GM21367 (cell line): ENCODE results near the gene TTLL10.

Experiments
- ATAC-seq: cut with Tn5 transposase; IDR thresholded peaks from one replicate; pipeline ENCODE4 v1.9.1; 2021; ENCODE audit not compliant: unreplicated experiment

TTLL10 gene

DNA sequence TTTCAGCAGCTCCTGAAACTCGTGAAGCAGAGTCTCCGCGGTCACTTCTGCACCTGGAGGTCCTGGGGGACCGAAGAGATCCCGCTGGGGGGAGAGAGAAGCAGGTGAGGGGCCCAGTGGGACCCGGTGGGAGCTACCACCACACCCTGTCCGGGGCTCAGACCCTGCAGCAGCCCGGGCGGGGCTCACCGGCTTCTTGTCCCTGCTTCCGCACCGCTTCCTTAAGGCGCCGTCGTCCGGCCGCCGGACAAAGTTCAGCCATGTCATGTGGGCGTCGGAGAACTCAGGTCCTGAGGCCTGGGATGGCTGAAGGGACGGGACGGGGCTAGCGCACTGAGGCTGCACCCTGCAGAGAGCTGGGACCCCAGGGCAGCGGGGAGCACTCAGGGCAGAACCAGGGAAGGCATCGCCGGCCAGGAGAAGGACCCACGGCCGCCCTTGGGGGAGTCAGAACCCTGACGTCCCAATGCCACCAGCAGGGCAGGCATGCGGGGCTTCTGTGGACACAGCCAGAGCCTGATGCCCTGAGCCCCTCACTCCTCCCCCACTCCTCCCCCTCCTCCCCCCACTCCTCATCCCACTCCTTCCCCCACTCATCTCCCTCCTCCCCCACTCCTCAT, 70.6 kb downstream of the TTLL10 start:
- no peak for ATAC-seq

DNA sequence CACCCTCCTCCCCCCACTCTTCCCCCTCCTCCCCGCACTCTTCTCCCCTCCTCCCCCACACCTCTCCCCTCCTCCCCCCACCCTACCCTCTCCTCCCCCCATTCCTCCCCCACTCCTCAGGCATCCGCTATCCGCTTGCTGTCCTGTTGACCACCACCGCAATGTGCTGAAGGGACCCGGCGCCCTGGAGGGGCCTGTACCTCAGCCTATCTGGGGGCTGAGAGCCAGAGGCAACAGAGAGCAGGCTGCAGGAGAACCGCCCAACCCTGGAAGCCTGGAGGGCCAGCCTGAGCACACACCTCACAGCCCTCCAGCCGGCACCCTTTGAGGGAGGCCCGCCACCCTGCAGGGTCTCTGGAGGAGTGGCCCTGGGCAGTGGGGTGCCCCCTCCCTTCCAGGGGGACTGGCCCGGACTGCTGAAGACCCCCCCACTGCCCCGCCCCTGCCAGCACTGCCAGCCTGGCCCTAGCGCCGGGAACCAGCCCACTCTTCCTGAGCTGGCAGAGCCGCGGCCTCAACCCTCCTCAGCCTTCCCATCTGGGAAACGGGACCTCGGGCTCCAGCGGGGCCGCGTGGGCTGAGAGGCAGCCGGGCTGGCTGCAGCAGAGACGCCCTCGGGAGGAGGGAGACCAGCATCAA, 71.6 kb downstream of the TTLL10 start:
- no peak for ATAC-seq

DNA sequence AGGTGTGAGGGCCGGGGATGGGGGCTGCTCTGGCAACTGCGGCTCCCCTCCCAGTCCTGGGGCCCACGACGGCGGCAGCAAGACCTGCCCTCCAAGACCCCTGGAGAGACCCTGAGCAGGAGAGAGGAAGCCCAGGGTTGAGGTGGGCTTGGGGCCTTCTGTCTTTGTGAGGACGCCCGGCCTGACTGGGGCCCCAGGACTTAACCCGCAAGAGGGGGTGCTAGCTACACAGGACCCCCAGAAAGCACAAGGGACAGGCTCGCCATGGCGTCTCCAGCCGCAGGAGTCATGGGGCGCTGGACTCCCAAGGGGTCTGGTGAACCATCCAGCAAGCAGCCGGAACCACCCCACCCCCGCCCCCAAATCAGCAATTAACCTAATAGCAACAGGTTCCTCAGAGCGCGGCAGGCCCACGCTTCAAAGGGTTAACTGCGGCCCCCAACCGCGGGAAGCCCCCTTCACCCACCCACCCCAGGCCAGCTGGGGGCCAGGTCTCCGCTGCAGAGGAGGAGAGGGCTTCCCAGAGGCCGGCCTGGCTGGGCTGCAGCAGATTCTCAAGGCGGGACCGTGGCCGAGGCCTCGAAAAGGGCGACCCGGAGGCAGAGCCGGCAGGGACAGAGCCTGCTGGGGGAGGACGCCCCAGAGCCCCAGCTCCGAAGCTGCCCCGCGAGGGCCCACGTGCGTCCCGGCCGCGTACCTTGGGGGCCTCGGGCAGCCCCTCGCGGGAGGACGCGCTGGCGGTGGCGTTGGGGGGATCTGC, 72.3 kb downstream of the TTLL10 start:
- ATAC-seq = no peak

DNA sequence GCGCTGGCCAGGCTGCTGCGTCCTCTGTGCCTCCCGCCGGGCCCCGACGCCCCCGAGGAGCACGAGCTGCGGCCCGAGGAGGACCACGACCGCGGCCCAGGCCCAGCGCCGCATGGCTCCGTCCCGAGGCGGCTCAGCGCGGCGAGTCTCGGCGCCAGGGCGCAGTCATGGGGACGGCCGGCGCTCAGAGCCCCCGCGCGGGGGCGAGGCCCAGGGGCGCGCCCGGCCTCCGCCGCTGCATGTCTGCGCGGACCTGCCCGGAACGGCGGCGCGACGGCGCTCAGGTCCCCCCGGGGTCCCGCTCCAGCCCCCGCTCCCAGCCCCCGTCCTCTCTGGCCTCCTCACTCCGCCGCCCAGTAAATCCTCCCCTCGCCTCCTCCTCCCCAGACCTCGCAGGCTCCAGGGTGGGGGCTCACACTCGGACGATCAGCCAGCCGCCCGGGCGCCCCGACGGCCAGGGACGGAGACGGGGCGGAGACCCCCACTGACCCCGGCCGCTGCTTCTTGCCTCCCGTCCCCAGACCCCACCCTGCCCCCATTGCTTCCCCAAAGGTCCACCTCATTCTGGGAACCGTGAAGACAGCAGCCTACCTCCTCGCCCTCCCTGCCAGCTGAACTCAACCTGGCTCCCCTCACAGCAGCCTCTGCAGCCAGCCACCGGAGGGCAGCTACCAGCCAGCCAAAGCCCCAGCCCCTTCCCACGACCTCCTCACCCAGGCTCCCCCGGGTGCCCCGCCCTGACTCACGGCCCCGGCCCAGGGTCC, 73.1 kb downstream of the TTLL10 start, which contains the start of gene C1QTNF12:
Gene C1QTNF12 (minus strand): TSS at position 146 of the 764 bp plus-strand sequence. CDS start 32 bp downstream, at position 114.
- ATAC-seq = no peak

DNA sequence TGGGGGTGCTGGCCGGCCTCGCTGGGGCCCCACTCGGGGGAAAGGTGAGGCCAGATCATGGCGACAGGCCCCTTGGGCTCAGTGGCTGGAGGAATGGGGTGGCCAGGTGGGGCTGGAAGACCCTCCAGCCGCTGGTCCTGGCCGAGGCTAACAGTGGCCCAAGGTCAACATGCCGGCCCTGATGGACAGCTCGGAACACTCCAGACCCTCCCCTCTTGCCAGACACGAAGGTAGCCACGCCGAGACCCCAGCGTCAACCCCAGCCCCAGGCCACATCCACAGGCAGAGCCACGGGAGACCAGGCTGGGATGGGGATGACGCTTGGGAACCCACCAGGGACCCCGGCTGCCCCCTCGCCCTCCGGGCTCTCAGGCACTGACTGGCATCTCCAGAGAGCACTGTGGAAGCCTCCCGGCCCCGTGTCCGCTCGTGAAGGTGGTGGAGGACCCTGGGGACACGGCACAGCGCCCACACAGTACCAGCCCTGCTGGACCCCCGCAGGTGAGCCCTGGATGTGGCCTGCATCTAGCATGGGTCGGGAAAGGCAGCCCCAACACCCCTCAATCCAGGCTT, 73.7 kb downstream of the TTLL10 start:
- no peak for ATAC-seq
